HG02571 (cell line): ENCODE measurements around the gene TH.
"Not testable (repeated sequence)": the region's sequence is repeated elsewhere in the genome, so short reads cannot be mapped to it uniquely, and the experiment has no call there.

Source experiments
- ATAC-seq: cut with Tn5 transposase; IDR thresholded peaks from one replicate; pipeline ENCODE4 v1.9.1; 2021; ENCODE audit warnings: mild to moderate bottlenecking, moderate library complexity; ENCODE audit not compliant: unreplicated experiment

TH gene

GRCh38 chr11:2132246-2132645, 39.4 kb downstream of the TH start:
- no peak for ATAC-seq

GRCh38 chr11:2131371-2132236, 40.0 kb downstream of the TH start:
- ATAC-seq: no peak

GRCh38 chr11:2130881-2131352, 40.7 kb downstream of the TH start:
- no peak for ATAC-seq

- no peak for ATAC-seq
These were observed 41.8 kb downstream of the TH start for GRCh38 chr11:2129699-2130366.

GRCh38 chr11:2129308-2129698, 42.3 kb downstream of the TH start:
- no peak for ATAC-seq

- ATAC-seq: no peak
These were observed 42.9 kb downstream of the TH start for GRCh38 chr11:2128511-2129307.

- ATAC-seq: no peak
These were observed 43.5 kb downstream of the TH start for GRCh38 chr11:2128130-2128510.

GRCh38 chr11:2127482-2128129, 44.0 kb downstream of the TH start:
- no peak for ATAC-seq

GRCh38 chr11:2126520-2127085, 45.0 kb downstream of the TH start:
- ATAC-seq: no peak

- not testable (repeated sequence) for ATAC-seq
These were observed 46.7 kb downstream of the TH start for GRCh38 chr11:2124736-2125484.

GRCh38 chr11:2123628-2123960, 48.0 kb downstream of the TH start:
- ATAC-seq: no peak

GRCh38 chr11:2122907-2123627, 48.5 kb downstream of the TH start:
- ATAC-seq: no peak

GRCh38 chr11:2122222-2122906, 49.3 kb downstream of the TH start:
- no peak for ATAC-seq

GRCh38 chr11:2121227-2122130, 50.1 kb downstream of the TH start:
- ATAC-seq: no peak

- ATAC-seq: no peak
These were observed 51.1 kb downstream of the TH start for GRCh38 chr11:2120359-2121100.

GRCh38 chr11:2118677-2119076, 52.9 kb downstream of the TH start:
- ATAC-seq: no peak

GRCh38 chr11:2116680-2117079, 54.9 kb downstream of the TH start:
- ATAC-seq: no peak
